Measurements from ENCODE around the gene SEL1L2. TPM values are rescaled to one million over a fixed set of nuclear protein-coding genes. Genes with fewer than 3 reads are reported as not detected.

The SEL1L2 gene
- total RNA-seq, 1 donor from 2014 or later, result not detected

- H3K36me3 Mint-ChIP-seq (ENCODE audit: low read depth, unreplicated experiment), result no peaks in the 10 kb centered on the region
- H3K27me3 Mint-ChIP-seq (ENCODE audit: unreplicated experiment), result no peaks in the 10 kb centered on the region
- DNase-seq (ENCODE audit: low spot score), result no peak
Measured at GRCh38 chr20:13838664-13839063, 151.8 kb downstream of the SEL1L2 start.

GRCh38 chr20:13831476-13831875, 158.9 kb downstream of the SEL1L2 start:
- DNase-seq (ENCODE audit: low spot score), result no peak
- no peak overlapping the region for H3K4me3 Mint-ChIP-seq (ENCODE audit: unreplicated experiment)
- no peak for TF ChIP-seq CTCF (IDR thresholded peaks at IDR 0.05; ENCODE audit: unreplicated experiment)
- H3K27ac Mint-ChIP-seq (ENCODE audit: unreplicated experiment), result no peak overlapping the region
- H3K36me3 Mint-ChIP-seq (ENCODE audit: low read depth, unreplicated experiment), result no peaks in the 10 kb centered on the region
- H3K9me3 Mint-ChIP-seq (ENCODE audit: unreplicated experiment), result no peaks in the 10 kb centered on the region
- H3K4me1 Mint-ChIP-seq (ENCODE audit: unreplicated experiment), result no peaks in the 10 kb centered on the region
- no peaks in the 10 kb centered on the region for H3K27me3 Mint-ChIP-seq (ENCODE audit: unreplicated experiment)

More at GRCh38 chr20:13838664-13839063, 151.8 kb downstream of the SEL1L2 start:
- TF ChIP-seq CTCF (IDR thresholded peaks at IDR 0.05; ENCODE audit: unreplicated experiment), result no peak
- H3K9me3 Mint-ChIP-seq (ENCODE audit: unreplicated experiment), result no peaks in the 10 kb centered on the region
- no peaks in the 10 kb centered on the region for H3K4me1 Mint-ChIP-seq (ENCODE audit: unreplicated experiment)
- no peak overlapping the region for H3K4me3 Mint-ChIP-seq (ENCODE audit: unreplicated experiment)
- H3K27ac Mint-ChIP-seq (ENCODE audit: unreplicated experiment), result no peak overlapping the region

GRCh38 chr20:13825465-13825864, 164.9 kb downstream of the SEL1L2 start:
- TF ChIP-seq CTCF (IDR thresholded peaks at IDR 0.05; ENCODE audit: unreplicated experiment), result no peak

GRCh38 chr20:13824459-13824858, 166.0 kb downstream of the SEL1L2 start:
- no peak for DNase-seq (ENCODE audit: low spot score)
- no peaks in the 10 kb centered on the region for H3K9me3 Mint-ChIP-seq (ENCODE audit: unreplicated experiment)
- no peaks in the 10 kb centered on the region for H3K36me3 Mint-ChIP-seq (ENCODE audit: low read depth, unreplicated experiment)
- H3K4me1 Mint-ChIP-seq (ENCODE audit: unreplicated experiment), result peaks cover 4% of the 10 kb centered on the region
- H3K4me3 Mint-ChIP-seq (ENCODE audit: unreplicated experiment), result no peak overlapping the region
- no peak for TF ChIP-seq CTCF (IDR thresholded peaks at IDR 0.05; ENCODE audit: unreplicated experiment)
- H3K27ac Mint-ChIP-seq (ENCODE audit: unreplicated experiment), result no peak overlapping the region
- peaks cover 2% of the 10 kb centered on the region for H3K27me3 Mint-ChIP-seq (ENCODE audit: unreplicated experiment)

More at GRCh38 chr20:13825465-13825864, 164.9 kb downstream of the SEL1L2 start:
- Mint-ChIP-seq H3K9me3 (ENCODE audit: unreplicated experiment) (no peaks in the 10 kb centered on the region), H3K36me3 (ENCODE audit: low read depth, unreplicated experiment) (no peaks in the 10 kb centered on the region), H3K27me3 (ENCODE audit: unreplicated experiment) (peaks cover 2% of the 10 kb centered on the region), H3K4me3 (ENCODE audit: unreplicated experiment) (no peak overlapping the region), H3K27ac (ENCODE audit: unreplicated experiment) (no peak overlapping the region), H3K4me1 (ENCODE audit: unreplicated experiment) (peaks cover 4% of the 10 kb centered on the region)
- no peak for DNase-seq (ENCODE audit: low spot score)

GRCh38 chr20:13822459-13822858, 168.0 kb downstream of the SEL1L2 start:
- no peaks in the 10 kb centered on the region for H3K9me3 Mint-ChIP-seq (ENCODE audit: unreplicated experiment)
- no peak overlapping the region for H3K27ac Mint-ChIP-seq (ENCODE audit: unreplicated experiment)
- no peak overlapping the region for H3K4me3 Mint-ChIP-seq (ENCODE audit: unreplicated experiment)
- no peak for TF ChIP-seq CTCF (IDR thresholded peaks at IDR 0.05; ENCODE audit: unreplicated experiment)
- H3K4me1 Mint-ChIP-seq (ENCODE audit: unreplicated experiment), result peaks cover 4% of the 10 kb centered on the region
- peaks cover 2% of the 10 kb centered on the region for H3K27me3 Mint-ChIP-seq (ENCODE audit: unreplicated experiment)
- H3K36me3 Mint-ChIP-seq (ENCODE audit: low read depth, unreplicated experiment), result no peaks in the 10 kb centered on the region
- DNase-seq (ENCODE audit: low spot score), result no peak
